NT2/D1 (cell line): ENCODE results near the gene SRRM1.
"Not testable (repeated sequence)": the region's sequence is repeated elsewhere in the genome, so short reads cannot be mapped to it uniquely, and the experiment has no call there.

Source experiments
- DNase-seq: peaks from one replicate; pipeline ENCODE4 v3.0.0-alpha.2; 2011; ENCODE audit warnings: low read depth, low spot score
- H3K27me3 ChIP-seq: 2 replicates; pipeline ENCODE4 v1.6.0; 2011; ENCODE audit warnings: mild to moderate bottlenecking; ENCODE audit not compliant: insufficient read length, insufficient read depth
- H3K36me3 ChIP-seq: 2 replicates; pipeline ENCODE4 v1.6.1; 2011; ENCODE audit warnings: mild to moderate bottlenecking, low read length, mixed read lengths; ENCODE audit not compliant: insufficient read depth, insufficient read length
- H3K4me1 ChIP-seq: 2 replicates; pipeline ENCODE4 v1.5.1; 2011; ENCODE audit not compliant: insufficient read depth, insufficient read length
- H3K4me3 ChIP-seq: 2 replicates; pipeline ENCODE4 v1.5.1; 2011; ENCODE audit warnings: low read depth; ENCODE audit not compliant: insufficient read length
- H3K9ac ChIP-seq: 2 replicates; pipeline ENCODE4 v1.6.0; 2011; ENCODE audit warnings: low read depth; ENCODE audit not compliant: insufficient read length
- H3K9me3 ChIP-seq: 2 replicates; pipeline ENCODE4 v1.5.1; 2011; ENCODE audit warnings: mild to moderate bottlenecking, low read length; ENCODE audit not compliant: insufficient read depth
- SUZ12 ChIP-seq: IDR thresholded peaks from 2 replicates; pipeline ENCODE4 v1.6.1; 2011; ENCODE audit not compliant: insufficient read length, insufficient read depth; ENCODE audit errors: extremely low read depth
- YY1 ChIP-seq: IDR thresholded peaks from 2 replicates; pipeline ENCODE4 v1.6.1; 2011; ENCODE audit not compliant: insufficient read length, insufficient read depth
- ZNF274 ChIP-seq: IDR thresholded peaks from 2 replicates; pipeline ENCODE4 v1.6.1; 2011; ENCODE audit warnings: mild to moderate bottlenecking, low read depth, low read length

SRRM1 gene

DNA sequence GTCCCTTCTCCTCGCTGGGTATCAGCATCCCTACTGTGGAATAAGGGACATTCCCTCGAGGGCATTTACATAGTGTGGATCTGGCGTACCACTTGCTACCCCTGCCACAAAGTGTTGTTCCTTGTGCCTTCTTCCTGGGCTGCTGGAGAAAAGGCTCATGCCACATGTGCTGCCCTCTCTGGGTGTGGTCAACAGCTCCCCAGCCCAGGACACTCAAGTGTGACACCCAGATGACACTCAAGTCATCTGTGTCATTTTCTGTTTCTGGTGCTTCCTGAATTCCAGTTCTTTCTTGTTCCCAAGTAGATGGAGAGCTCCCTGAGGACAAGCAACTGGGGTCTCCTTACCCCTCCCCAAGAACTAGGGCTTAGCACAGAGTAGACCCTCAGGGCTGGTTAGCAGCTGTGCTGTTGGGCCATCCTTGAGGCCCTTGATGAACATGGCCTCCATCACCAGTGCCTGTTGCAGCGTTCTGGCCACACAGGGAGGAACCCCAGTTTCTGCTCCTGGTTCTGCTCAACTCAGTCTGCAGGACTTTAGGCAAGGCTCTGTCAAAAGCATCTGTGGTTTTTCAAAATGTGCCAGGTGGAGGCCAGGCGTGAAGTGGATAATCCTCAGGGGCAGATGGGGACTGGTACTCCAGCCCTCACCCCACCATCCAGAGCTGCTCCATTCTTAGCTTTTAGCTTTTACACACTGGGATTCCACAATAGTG, 53.1 kb downstream of the SRRM1 start:
- Histone ChIP-seq H3K4me1 (peaks cover 9% of the 10 kb centered on the region), H3K36me3 (no peaks in the 10 kb centered on the region), H3K27me3 (no peaks in the 10 kb centered on the region), H3K9ac (no peak overlapping the region), H3K4me3 (no peak overlapping the region), H3K9me3 (peaks cover 3% of the 10 kb centered on the region; the same call in 1 of the 2 replicates)
- no peak for DNase-seq
- TF ChIP-seq SUZ12 (no peak), ZNF274 (no peak), YY1 (no peak)

DNA sequence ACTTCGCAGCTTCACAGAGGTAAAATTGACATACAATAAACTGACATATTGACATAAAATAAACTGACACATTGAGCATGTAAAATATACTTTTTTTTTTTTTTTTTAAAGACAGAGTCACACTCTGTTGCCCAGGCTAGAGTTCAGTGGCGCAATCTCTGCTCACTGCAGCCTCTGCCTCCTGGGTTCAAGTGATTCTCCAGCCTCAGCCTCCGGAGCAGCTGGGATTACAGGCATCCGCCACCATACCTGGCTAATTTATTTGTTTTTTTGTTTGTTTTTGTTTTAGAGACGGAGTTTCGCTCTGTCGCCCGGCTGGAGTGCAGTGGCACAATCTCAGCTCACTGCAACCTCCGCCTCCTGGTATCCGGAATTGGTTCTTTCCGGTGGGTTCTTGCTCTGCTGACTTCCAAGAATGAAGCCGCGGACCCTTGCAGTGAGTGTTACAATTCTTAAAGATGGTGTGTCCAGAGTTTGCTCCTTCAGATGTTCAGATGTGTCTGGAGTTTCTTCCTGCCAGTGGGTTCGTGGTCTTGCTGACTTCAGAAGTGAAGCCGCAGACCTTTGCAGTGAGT, 53.7 kb downstream of the SRRM1 start:
- H3K9ac ChIP-seq = no peak overlapping the region
- TF ChIP-seq ZNF274 = no peak
- no peak for TF ChIP-seq YY1
- no peak for TF ChIP-seq SUZ12
- no peaks in the 10 kb centered on the region for H3K36me3 ChIP-seq
- H3K4me3 ChIP-seq = no peak overlapping the region
- H3K27me3 ChIP-seq = no peaks in the 10 kb centered on the region
- H3K4me1 ChIP-seq = peaks cover 9% of the 10 kb centered on the region
- no peak for DNase-seq
- peaks cover 3% of the 10 kb centered on the region; the same call in 1 of the 2 replicates for H3K9me3 ChIP-seq

DNA sequence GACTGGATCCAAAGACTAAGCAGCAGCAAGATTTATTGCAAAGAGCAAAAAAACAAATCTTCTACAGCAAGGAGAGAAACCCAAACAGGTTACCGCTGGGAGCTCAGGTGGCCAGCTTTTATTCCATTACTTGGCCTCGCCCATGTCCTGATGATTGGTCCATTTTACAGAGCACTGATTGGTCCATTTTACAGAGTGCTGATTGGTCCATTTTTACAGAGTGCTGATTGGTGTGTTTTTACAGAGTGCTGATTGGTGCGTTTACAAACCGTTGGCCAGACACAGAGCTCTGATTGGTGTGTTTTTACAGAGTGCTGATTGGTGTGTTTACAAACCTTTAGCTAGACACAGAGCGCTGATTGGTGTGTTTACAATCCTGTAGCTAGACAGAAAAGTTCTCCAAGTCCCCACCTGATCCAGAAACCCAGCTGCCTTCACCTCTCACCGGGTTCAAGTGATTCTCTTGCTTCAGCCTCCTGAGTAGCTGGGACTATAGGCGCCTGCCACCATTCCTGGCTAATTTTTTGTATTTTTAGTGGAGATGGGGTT, 54.4 kb downstream of the SRRM1 start:
- H3K9ac ChIP-seq, DNase-seq, H3K36me3 ChIP-seq, H3K4me3 ChIP-seq, H3K27me3 ChIP-seq, H3K9me3 ChIP-seq: not testable (repeated sequence)
- H3K4me1 ChIP-seq = peaks cover 12% of the 10 kb centered on the region

DNA sequence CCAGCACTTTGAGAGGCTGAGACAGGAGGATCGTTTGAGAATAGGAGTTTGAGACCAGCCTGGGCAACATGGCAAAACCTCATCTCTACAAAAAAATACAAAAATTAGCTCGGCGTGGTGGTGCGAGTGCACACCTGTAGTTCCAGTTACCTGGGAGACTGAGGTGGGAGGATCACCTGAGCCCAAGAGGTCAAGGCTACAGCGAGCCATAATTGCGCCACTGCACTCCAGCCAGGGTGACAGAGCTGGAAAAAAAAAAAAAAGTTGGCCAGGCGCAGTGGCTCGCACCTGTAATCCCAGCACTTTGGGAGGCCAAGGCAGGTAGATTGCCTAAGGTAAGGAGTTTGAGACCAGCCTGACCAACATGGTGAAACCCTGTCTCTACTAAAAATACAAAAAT, 55.2 kb downstream of the SRRM1 start:
- not testable (repeated sequence) for H3K36me3 ChIP-seq, H3K9ac ChIP-seq, H3K9me3 ChIP-seq, DNase-seq, H3K27me3 ChIP-seq, H3K4me3 ChIP-seq
- peaks cover 17% of the 10 kb centered on the region for H3K4me1 ChIP-seq

DNA sequence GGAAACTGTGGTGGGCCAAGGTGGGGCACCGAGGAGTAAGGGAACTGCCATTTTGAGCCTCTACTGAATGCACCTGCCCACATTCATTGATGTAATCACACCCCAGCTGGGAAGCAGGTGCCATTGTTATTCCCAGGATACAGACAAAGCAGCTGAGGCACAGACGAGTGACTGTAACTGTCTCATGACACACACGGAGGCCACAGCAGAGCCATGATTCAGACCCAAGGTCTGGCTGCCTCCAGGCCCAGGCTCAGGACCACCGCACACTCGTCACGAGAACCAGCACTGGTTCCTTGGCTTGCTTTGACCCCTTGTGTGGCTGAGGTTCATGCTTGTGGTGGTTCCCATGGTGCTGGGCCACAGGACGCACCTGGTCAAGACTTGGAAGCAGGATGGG, 56.5 kb downstream of the SRRM1 start:
- no peak for DNase-seq
- H3K9ac ChIP-seq = no peak overlapping the region
- H3K27me3 ChIP-seq = no peaks in the 10 kb centered on the region
- TF ChIP-seq SUZ12 = no peak
- H3K9me3 ChIP-seq = peaks cover 3% of the 10 kb centered on the region; the same call in 1 of the 2 replicates
- H3K36me3 ChIP-seq = no peaks in the 10 kb centered on the region
- peaks cover 20% of the 10 kb centered on the region for H3K4me1 ChIP-seq
- H3K4me3 ChIP-seq = no peak overlapping the region

DNA sequence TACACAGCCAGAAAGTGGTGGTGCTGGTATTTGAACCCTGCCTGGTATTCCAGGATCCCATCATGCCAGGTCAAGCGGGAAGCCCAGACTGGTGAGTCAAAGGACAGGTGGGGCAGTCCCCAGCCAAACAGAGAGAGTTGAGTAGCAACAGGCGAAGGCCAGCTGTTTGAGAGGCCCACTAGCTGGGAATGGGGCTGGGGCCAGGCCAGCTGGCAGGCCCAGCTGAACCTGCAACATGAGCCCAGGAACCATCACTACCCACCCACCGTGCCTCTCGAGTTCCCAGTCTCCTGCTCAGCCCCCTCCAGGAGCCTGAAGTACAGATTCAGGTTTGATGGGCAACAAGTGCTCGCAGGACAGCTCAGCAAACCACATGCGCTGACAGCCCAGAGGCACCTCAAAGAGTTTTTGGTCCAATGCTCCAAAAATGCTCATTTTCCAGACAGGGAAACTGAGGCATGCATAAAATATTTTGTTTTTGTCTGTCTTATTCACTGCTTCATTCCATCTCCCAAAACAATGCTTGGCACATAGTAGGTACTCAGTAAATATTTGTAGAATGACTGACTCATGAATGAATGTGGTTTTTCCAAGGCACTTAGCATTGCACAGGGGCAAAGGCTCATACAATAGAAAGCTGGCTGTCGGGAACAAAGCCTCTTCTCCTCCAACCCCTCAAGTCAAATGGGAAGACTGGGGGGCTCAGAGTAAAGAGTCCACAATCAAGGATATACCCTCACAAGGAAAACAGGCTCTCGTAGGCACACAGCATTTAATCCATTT, 59.6 kb downstream of the SRRM1 start:
- no peaks in the 10 kb centered on the region for H3K9me3 ChIP-seq
- no peak for DNase-seq
- TF ChIP-seq SUZ12 (no peak), ZNF274 (no peak), YY1 (no peak)
- H3K36me3 ChIP-seq = no peaks in the 10 kb centered on the region
- no peaks in the 10 kb centered on the region for H3K27me3 ChIP-seq
- H3K4me3 ChIP-seq = no peak overlapping the region
- peaks cover 27% of the 10 kb centered on the region for H3K4me1 ChIP-seq
- H3K9ac ChIP-seq = peak overlapping the region; percentile 39

DNA sequence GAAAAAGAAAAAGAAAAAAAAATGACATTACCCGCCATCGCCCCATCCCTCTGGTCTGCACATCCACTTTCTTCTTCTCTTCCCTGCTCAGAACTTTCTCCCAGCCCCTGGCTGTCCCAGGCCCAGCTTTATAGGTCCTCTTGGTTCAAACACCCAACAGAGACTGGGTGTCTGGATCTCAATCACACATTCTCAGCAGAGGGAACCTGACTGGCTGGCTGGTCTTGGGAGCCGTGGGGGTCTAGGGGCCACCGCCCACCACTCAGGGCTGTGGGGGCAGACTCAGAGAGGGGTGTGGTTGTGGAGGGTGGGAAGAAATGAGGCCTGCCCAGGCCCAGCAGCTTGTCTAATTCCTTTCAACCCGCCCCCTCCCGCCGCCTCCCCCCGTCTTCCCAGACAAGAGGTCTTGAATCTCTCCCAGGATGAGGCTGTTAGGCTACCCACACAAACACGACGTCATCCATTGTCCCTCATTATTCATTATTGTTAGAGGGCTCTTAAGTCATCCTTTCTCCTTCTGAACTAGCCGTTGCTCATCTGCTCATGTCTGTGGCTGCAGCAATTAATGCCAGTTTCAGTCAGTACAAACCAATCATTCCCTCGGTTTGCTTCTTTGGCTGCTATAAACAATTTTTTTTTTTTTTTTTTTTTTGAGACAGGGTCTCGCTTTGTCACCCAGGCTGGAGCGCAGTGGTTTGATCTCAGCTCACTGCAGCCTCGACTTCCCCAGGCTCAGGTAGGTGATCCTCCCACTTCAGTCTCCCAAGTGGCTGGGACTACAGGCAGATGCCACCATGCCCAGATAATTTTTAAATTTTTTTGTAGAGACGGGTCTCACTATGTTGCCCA, 61.5 kb downstream of the SRRM1 start:
- Histone ChIP-seq H3K9ac (peak overlapping the region; percentile 12), H3K4me3 (no peak overlapping the region), H3K36me3 (no peaks in the 10 kb centered on the region), H3K4me1 (peaks cover 26% of the 10 kb centered on the region), H3K27me3 (no peaks in the 10 kb centered on the region), H3K9me3 (no peaks in the 10 kb centered on the region)
- peak; percentile 80 for DNase-seq
- no peak for TF ChIP-seq ZNF274
- no peak for TF ChIP-seq YY1
- TF ChIP-seq SUZ12 = no peak
